ENCODE data around the gene CSF3.

- TF ChIP-seq CTCF (conservative IDR thresholded peaks at IDR 0.05) (peak; percentile 97), ZFX (IDR thresholded peaks at IDR 0.05) (no peak)
Measured at GRCh38 chr17:40026816-40027613, 11.8 kb downstream of the CSF3 start.
